GM18526 (cell line): ENCODE data around the gene RBM44.

Experiments
- POLR2A ChIP-seq: IDR thresholded peaks from 3 replicates; pipeline ENCODE4 v1.6.1; 2011; ENCODE audit not compliant: insufficient read length; ENCODE audit errors: extremely low read depth

Gene RBM44

DNA sequence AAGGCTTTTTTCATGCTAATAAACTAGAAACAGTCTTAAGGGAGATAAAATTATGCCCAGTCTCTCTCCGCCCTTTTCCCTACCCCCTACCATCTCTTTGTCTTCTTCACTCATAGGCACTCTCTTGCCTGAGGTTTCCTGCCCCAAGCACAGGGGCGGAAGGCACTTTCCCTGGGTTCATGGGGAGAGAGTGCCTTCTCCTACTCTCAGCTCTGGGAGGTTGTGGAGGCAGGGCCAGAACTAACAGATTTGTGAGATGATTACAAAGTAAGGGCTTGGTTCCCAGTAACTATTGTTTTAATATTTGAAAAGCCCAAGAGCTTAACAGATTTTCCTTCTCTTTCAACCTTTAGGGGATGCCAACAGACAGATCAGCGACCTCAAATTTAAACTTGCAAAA lies 26.1 kb upstream of the RBM44 start:
- TF ChIP-seq POLR2A = no peak

DNA sequence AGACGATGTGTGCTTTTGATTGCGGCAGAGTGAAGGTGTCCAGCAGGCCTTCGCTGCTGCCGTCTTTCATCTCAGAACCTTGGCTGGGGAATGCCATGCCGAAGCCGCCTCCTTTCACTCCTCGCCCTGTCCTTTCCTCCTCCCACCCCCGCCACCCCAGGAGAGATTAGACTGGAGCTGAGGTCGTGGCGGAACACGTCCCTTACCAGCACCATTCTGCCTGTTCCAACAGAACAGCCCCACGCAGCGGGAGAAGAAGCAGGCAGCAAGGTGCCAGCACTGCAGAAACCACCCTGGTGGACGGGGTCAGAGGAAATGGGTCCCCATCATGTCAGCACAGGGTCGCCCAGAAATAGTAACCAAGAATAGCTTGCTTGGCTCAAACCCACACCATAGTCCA lies 24.8 kb upstream of the RBM44 start:
- TF ChIP-seq POLR2A = no peak

DNA sequence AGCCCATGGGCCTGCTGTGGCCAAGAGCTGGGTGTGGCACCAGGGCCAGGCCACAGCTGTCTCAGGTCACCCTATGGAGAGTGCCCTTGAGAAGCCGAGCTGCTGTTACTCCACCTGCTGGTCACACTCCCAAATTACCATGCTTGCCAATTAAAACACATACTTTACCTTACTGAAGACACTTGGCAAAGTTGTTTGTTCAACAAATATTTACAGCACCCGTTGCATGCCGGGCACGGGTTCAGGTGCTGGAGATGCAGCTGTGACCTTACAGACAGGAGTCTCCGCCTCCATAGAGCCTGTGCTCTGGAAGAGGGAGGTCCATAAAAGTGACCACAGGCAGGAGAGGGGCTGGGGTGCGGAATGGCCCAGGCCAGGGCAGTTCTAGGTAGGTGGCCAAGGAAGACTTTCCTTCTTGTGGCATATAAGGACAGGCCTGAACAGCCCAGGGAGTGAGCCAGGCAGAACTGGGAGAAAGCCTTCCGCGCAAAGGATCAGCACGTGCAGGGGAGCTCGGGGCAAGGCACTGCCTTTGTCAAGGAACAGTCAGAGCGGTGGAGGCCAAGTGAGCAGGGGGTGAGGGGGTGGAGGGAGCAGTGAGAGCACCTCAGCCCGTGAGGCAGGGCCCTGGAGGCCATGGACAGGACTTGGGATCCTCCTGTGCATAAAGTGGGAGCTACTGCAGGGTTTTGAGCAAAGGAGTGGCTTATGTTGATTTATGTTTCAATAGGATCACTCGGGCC lies 23.6 kb upstream of the RBM44 start:
- TF ChIP-seq POLR2A = no peak

DNA sequence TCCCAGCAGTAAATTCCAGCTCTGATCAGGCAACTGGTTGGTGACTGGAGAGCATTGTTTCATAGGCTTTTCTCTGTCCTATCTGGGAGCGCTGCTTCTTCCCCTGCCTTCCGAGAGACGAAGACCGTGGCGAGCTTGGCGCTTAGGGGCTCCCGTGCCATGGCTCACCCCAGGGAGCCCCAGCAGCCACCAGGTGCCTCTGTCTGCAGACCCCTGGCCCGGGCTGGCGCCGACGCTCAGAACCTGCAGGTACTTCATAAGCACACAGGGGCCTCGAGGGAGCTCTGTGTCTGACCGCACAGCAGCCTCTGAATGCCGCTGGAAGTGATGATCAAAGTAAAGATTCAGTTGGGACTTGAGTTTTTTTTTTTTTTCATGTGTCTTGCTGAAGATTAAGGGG lies 19.1 kb upstream of the RBM44 start:
- no peak for TF ChIP-seq POLR2A

DNA sequence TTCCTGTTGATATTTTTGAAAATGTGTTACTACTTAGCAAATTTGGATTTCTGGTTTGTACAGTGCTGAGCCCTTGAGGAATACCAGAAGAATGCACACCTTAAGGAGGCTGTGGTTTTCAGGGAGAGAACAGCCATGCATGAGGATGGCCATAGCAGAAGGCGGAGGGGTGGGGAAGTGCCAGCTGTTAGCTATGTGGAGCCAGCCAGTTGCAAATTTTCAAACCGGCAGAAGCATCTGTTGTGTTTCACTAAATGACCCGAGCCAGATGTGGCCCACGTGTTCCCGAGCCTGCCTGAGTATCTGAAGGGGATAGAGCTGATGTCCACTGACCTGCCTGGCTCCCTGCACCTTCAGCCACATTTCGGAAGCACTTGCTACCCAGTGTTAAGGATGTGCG lies 16.4 kb upstream of the RBM44 start:
- no peak for TF ChIP-seq POLR2A

DNA sequence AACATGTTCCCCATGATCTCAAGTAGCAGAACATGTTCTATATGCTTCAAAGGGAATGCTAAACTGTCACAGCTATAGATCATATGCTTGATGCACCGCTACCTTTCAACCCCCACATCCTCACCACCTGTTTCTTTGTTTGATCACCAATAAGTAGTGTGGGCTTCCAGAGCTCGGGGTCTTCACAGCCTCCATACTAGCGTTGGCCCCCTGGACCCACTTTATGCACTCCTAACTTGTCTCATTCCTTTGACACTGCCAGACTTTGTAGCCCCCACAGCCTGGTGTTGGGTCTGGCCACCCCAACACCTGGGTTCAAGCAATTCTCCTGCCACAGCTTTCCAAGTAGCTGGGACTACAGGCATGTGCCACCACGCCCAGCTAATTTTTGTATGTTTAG lies 11.6 kb upstream of the RBM44 start:
- no peak for TF ChIP-seq POLR2A

DNA sequence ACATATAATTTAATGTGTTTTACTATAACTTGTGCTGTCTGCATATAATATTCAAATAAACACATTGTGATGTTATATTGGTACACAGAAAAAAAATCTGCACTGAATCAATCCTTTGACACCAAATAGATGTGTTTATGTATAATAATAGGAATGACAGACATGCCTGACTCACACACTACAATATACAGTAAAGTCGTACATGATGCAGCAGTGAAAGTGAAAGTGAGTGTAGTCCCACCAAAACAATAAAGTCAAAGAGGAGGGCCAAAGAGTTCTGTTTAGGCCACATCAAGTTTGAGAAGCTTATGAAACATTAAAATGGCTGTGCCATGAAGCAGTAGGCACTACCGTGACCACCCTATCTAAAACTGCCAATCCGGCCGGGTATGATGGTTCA lies 8.2 kb upstream of the RBM44 start:
- no peak for TF ChIP-seq POLR2A

DNA sequence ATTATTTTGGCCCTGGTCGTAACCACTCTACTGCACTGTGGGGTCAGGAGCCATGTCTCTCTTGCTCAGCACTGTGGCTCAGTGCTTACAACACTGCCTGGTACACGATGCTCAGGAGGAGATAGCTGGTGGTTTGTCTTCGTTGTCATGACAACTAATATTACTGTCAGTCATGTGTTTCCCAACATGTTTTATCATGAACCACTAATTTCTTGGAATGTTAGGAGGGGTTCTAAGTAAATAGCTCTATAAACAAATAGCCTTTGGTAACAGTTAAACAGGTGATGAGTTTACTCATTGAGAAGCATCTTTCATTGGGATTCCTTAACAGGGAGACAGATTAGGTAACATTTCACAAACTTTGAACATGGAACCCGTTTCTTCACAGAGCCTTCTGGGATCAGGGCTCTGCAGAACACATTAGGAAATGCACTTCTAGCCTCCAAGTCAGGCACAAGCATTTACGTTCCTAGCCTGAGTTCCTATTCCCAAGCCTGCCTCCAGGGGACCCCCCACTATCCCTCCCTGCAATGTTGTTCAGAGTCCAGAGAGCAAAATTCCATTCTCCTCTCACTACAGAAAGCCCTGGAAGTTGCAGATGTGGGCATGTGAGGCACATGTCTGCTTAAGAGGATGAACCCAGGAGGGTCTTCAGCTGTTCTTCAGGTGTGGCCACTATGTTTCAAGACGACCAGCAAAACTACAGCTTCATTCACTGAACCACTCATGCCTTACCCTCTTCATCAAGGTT lies 6.4 kb upstream of the RBM44 start:
- TF ChIP-seq POLR2A = no peak

DNA sequence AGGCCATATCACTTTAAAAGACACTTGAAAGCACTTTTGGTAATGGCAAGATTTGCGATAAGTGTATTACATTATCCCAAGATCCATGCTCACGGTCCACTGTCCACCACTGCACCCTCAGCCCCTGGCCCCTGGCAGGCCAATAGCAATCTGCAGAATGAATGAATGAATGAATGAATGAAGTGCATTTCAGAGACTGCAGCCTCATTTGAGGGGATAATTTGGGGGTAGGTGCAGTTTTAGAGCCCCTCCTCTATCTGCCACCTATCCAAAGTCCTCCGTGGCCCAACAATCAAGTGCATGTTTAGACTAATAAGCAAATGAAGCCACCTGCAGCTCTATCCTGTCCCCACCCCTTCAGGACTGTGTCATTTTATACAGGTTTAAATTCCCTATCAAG lies 1.3 kb upstream of the RBM44 start:
- TF ChIP-seq POLR2A = no peak

DNA sequence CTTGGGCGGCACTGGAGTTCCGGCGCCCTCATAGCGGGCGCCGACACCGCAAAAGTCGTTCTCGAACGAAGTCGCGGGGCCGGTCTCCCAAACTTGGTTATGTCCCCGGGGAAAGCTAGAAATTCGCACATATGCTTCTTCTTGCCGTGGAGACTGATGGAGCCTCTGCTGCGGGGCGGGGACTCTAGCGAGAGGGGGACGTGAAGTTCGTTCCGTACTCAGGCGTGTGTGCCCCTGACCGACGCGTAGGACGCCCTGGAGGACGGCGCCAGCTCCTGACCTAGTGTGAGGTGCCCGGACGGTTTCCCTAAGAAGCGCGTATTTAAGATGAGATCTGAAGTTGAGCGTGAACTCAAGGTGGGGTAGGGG lies 465 bp downstream of the RBM44 start:
- TF ChIP-seq POLR2A = no peak

DNA sequence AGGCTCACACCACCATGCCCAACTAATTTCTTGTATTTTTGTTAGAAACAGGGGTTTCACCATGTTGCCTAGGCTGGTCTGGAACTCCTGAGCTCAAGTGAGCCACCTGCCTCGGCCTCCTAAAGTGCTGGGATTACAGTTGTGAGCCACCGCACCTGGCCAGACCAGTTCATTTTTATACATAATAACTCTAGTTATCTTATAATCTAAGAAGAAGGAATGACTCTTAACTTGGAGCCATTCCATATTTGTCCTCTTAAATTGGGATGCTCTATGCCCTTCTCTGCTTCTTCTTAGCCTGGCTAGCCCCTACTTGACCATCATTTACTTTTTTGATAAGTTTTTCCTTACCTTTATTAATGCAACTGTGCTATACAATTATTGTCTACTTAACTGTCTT lies 2.9 kb downstream of the RBM44 start:
- TF ChIP-seq POLR2A = no peak

DNA sequence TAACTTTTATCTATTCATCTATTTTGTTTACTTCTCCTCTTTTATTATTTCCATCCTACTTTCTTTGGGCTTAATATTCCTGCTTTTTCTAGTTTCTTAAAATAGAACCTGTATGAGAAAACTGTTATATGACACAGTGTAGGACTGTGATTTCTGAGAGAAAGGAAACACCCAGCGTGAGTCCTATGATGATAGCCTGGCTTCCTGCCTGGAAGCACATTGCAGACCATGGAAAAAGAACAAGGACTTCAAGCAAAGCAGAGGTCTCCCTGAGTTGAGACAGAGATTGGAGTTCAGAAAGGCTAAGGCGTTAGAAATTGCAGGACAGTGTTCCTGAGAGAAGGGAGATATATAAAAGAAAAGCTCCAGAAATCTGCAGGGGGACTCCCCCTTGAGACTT lies 7.8 kb downstream of the RBM44 start:
- TF ChIP-seq POLR2A = no peak

DNA sequence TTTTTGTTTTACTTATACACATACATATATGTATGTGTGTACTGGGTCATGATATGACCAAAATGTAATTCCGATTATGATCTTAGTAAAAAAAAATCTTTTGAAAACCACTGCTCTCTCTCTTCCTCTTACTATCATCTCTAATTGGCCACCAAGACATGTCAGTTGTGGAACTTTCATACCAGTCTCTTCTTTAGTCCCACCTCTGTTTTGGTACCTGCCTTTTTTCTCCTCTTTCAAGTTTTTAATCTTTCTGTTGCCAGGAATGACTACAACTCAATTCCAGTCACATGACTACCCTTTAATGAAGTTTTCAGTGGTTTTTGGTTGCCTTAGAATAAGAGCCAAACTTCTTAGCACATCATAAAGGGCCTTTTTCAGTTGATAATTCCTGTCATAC lies 17.1 kb downstream of the RBM44 start:
- TF ChIP-seq POLR2A = no peak

DNA sequence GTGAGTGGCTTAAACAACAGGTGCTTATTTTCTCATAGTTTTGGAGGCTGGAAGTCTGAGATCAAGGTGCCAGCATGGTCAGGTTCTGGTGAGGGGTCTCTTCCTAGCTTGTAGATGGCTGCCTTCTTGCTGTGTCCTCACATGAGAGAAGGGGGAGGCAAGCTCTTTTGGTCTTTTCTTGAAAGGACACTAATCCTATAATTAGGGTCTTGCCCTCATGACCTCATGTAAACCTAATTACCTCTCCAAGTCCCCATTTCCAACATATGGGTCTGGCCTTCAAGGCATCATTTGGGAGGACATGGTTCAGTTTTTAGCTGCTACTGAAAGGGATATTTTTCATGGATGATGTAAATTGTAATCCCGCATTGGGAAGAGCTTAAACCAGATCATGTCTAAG lies 18.0 kb downstream of the RBM44 start:
- TF ChIP-seq POLR2A = no peak

DNA sequence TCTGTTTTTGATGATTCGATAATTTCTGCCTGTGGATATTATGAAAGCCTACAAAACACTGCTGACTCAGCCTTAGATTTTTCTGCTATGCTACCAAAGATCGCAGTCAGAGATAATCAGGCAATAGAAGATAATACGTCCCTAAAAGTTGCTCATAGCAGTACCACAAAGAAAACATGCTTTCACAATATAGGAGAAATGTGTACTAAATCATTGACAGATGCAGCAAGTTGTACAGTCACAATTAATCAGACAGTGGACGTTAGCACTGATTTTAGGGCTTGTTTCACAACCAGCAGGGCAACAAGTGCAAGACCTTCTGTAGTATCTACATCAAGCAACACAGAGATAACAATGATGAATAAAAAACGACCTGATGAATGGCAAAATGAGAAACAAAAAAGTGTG lies 19.5 kb downstream of the RBM44 start:
- no peak for TF ChIP-seq POLR2A

DNA sequence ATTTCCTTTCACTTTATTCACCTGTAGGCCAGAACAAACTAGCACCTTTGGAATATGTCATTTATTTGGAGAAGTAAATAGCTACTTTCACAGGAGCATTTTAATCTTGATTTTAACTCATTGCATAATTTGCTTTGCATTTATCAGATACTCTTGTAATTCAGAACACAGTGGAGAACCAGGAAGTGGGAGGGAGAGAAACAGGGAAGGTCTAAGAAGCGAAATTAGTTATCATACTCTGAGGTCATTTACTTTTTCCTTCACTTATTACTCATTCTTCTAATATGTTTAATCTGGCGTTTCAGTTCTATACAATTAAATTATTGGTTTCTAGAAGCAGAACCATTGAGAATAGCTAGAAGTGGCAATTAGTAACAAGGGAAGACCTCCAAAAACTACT lies 20.7 kb downstream of the RBM44 start:
- no peak for TF ChIP-seq POLR2A

DNA sequence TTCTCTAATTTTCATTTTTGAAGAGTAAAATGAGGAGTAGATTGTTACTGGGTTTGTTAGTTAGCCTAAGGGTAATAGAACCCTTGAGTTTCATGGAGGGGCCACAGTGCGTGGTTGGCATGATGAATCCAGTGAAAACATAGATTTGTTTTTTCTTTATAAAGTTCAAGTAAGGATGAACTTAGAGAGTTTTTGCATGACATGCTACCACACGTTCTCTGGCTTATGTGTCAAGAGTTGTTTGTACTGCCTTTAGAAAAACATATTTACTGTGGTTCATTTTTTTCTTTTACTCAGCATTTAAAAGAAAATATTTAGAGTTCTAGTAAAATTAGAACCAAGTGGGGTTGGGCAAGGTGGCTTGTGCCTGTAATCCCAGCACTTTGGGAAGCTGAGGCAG lies 21.8 kb downstream of the RBM44 start:
- TF ChIP-seq POLR2A = no peak
